HG02870 (cell line): ENCODE results near the gene ABCA2.
"Not testable (repeated sequence)": the region's sequence is repeated elsewhere in the genome, so short reads cannot be mapped to it uniquely, and the experiment has no call there.

Experiments
- ATAC-seq: cut with Tn5 transposase; IDR thresholded peaks from one replicate; pipeline ENCODE4 v1.9.1; 2021; ENCODE audit warnings: mild to moderate bottlenecking, moderate library complexity; ENCODE audit not compliant: unreplicated experiment

ABCA2 gene

DNA sequence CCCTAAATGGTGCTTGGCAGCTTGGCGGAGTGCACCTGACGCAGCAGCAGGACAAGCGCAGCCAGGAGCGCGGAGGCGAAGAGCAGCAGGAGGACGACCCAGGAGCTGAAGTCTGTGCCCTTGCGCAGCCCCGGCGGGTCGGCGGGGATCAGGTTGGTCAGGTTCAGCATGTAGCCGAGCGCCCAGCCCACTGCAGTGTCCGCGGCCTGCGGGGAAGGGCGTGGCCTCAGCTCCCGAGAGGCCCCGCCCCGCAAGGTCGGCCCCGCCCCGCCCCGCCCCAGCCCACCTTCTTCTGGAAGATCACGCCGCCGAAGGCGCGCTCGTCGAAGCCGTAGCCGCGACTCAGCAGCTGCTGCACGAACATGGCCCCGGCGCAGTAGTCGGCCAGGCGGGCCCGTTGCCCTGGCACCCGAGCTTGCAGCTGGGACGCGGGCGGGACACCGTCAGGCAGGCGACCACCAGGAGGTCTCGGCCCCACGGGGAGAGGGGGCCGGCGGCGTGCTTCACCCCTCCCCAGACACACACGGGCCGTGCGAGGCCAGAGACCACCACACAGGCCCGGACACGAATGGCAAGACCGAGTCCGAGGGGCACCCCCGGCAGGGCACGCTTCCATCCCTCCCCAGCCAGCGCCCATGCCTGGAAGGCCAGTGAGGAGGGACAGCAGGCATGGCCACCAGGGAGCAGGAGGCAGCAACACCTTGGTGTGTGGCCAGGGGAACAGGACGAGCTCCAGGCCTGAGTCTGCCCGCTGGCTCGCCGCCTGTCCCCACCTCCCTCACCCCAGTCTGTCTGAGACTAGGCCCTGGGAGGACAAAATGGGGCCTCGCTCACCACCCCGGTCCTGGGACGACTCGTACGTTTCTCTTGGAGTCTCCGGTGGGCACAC lies 20.9 kb upstream of the ABCA2 start:
- no peak for ATAC-seq

- ATAC-seq: no peak
These were observed 18.2 kb upstream of the ABCA2 start, which contains the start of gene NPDC1 for GRCh38 chr9:137046088-137046787. Gene NPDC1, minus strand, starts transcription at chr9:137046177. Its CDS starts 188 bp downstream, at chr9:137045989.

DNA sequence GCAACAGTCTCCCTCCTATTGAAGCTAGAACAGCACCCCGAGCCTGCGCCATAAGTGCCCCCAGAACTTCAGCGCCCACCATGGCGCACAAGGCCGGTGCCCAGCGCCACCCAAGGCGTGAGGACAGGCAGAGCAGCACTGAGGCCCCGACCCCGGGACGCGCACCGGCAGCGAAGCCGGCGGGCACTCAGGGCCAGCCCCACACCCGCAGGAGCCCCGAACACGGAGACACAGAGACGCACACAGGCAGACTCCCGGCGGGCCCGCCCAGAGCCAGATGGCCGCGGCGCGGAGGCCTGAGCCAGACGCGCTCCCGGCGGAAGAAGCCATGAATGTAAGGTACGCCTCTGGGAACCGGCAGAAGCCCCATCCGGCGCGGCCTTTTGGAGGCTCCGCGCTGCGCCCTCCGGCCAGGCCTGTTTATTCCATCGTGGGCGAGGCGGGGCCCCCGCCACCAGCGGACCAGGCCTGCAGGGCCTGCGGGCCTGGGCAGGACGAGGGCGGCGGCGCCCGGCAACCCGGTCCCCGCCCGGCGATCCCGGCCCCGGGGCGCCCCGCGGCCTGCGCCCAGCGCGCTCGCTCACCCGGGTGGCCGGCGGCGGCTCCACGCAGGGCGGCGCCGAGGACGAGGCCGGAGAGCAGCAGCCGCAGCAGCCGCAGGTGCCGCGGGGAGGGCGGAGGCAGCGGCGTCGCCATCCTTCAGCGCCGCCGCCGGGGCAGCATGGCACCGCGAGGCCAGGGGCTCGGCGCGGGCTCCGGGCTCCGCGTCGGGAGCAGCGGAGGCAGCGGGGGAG lies 17.5 kb upstream of the ABCA2 start:
- no peak for ATAC-seq

GRCh38 chr9:137044502-137045177 lies 16.6 kb upstream of the ABCA2 start:
- ATAC-seq: no peak

GRCh38 chr9:137044037-137044436 lies 16.0 kb upstream of the ABCA2 start:
- ATAC-seq: no peak

- ATAC-seq: no peak
These were observed 15.0 kb upstream of the ABCA2 start for GRCh38 chr9:137042751-137043727.

- ATAC-seq: no peak
These were observed 13.1 kb upstream of the ABCA2 start for GRCh38 chr9:137041124-137041523.

GRCh38 chr9:137040568-137040967 lies 12.5 kb upstream of the ABCA2 start:
- no peak for ATAC-seq

- no peak for ATAC-seq
These were observed 11.8 kb upstream of the ABCA2 start for GRCh38 chr9:137039611-137040366.

DNA sequence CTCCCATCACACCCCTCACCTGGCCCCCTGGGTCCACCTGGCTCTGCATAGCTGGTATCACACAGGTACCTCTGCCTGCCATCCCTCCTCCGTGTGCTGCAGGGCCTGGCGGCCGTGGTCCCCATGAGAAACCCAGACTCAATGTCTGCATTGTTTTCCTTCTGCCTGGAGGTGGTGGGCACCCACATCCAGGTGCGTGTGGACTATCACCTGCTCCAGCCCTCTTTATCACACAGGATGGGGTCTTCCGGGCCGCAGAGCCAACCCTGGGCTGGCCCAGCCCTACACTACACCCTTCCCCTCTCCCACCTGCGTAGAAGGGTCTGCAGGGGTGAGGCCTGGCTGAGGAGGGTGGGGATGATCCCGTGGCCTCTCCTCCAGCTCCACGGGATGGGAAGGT lies 10.9 kb upstream of the ABCA2 start:
- ATAC-seq: no peak

DNA sequence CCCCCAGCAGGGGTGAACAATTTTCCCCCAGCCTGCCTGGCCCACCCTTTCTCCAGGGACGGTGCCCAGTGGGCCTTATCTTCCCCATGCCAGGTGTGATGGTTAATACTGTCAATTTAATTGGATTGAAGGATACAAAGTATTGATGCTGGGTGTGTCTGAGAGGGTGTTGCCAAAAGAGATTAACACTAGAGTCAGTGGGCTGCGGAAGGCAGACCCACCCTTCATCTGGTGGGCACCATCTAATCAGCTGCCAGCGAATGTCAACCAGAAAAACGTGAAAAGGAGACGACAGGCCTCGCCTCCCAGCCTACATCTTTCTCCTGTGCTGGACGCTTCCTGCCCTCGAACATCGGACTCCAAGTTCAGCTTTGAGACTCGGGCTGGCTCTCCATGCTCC lies 9.4 kb upstream of the ABCA2 start:
- ATAC-seq: no peak

GRCh38 chr9:137037035-137037434 lies 9.0 kb upstream of the ABCA2 start:
- no peak for ATAC-seq

GRCh38 chr9:137035937-137036336 lies 7.9 kb upstream of the ABCA2 start:
- ATAC-seq: no peak

DNA sequence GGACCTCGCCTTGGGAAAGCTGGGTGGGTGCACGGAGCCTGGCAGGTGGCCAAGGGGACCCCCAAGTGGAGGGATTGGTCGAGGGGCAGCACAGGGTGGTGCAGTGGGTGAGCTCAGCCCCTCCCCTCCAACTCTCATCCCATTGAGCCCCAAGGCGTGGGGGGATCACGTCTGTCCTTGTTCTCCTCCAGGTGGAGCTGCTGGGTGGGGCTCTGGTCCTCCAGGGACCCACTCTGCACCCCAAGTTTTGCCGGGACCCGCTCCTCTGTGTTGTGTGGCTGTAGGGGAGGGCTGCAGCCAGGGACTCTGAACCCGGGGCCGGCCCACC lies 7.4 kb upstream of the ABCA2 start:
- no peak for ATAC-seq

DNA sequence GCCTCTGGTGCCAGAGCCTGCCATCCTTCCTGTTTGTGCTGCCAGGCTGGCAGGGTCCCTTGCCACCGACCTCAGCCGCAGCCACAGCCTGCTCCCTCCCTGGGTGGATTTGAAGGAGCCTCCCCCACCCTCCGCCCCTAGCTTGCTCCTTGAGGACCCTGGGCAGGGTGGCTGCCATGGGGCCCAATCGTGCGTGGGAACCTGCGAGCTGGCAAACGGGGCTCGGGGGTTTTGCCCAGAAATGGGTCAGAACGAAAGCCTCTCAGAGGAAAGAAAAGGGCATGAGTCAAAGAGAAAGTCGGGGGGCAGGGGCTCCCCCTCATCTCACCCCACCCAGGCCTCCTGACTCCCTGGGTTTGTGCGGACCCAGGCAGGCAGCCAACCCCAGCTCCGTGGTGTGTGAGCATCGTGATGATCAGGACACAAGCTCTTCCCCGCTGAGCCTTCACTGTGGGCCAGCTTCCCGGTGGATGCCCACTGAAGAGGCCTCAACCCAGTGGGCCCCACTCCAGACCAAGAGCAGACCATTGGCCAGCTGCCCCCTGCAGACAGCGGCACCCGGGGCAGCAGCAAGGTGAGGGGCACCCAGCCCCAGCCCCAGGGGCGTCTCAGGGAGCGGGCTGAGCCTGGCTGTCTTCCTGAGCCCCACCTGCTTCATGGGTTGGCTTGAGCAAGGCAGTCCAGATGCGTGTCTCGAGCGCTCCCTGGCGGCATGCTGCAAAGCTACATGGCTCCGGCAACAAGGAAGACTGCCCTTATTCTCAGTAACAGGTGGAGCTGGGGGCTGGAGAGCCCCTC lies 6.9 kb upstream of the ABCA2 start:
- ATAC-seq: no peak

DNA sequence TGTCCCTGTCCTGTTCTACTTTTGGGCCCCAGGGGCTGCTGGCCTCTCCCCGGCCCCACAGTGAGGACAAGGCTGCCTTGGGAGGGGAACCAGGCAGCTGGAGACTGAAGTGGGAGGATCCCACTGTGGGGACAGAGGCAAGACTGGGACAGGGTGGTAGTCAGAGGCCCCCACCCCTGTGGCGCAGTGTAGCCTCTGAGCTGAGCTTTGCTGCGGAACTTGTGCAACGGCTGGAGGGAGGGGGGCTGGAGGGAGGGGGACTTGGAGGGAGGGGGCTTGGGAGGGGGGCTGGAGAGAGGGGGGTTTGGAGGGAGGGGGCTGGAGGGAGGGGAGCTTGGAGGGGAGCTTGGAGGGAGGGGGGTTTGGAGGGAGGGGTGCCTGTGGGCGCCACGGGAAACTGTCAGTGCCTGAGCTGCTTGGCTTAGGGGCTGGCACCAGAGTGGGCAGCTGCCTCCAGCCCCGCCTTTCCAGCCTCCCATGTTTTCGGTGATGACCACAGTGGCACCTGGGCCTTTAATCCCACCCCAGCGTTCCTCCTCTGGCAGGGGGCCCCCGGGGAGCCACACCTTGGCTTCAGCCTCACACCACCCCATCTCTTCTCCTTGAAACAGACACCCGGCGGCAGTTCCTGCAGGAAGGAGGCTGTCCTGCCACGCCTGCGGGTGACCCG lies 6.1 kb upstream of the ABCA2 start:
- no peak for ATAC-seq

GRCh38 chr9:137033481-137033880 lies 5.4 kb upstream of the ABCA2 start:
- not testable (repeated sequence) for ATAC-seq

DNA sequence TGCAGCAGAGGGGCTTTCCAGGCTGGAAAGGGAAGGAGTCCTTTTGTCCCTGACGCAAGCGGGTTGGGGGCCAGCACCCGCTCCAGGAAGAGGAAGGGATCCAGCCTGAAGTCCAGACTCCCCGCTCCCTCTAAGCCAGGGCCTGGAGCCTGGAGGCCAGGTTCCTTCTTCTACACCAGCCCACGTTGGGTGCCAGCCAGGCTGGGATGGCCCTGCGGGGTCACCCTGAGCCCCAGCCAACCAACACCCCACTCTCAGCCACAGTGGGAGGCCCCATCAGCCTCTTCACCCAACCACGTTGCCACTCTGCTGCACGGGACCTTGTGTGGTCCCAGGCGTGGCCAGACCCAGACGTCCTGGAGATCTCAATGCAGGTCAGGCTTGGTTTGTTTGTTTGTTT lies 4.8 kb upstream of the ABCA2 start:
- no peak for ATAC-seq
